Stimulated activated CD4-positive, alpha-beta T cell treated with anti-CD3 and anti-CD28 coated beads, Interleukin-2, amount 100 ng/mL, for 4 hours (primary cell): Measurements from ENCODE around the gene E2F7.

Source experiments
- DNase-seq: peaks from one replicate; pipeline ENCODE4 v3.0.0-alpha.2; 2020; ENCODE audit warnings: low read depth

E2F7 gene

GRCh38 chr12:77064896-77065360 is 441 bp downstream of the E2F7 start:
- DNase-seq: no peak

GRCh38 chr12:77062846-77063461 is 2.4 kb downstream of the E2F7 start:
- DNase-seq: no peak

GRCh38 chr12:77062396-77062795 is 3.0 kb downstream of the E2F7 start:
- no peak for DNase-seq

DNA sequence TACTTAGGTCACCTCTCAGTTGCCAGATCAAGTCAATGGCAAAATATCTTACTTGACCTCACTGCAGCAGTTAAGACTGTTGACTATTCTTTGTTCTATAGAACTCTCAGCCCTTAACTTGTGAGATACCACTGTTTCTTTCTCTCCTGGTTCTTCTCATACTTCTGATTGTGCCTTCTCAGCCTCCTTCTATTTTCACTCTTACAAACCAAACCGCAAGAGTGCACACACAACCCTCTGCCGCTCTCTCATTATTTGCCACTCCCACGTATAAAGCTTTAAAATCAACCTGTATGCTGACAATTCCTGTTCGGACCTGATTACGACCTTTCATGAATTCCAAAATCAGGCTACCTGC is 4.5 kb downstream of the E2F7 start:
- DNase-seq: no peak

- no peak for DNase-seq
Measured at GRCh38 chr12:77060136-77060882, 5.1 kb downstream of the E2F7 start.

GRCh38 chr12:77058740-77059139 is 6.6 kb downstream of the E2F7 start:
- DNase-seq: no peak

DNA sequence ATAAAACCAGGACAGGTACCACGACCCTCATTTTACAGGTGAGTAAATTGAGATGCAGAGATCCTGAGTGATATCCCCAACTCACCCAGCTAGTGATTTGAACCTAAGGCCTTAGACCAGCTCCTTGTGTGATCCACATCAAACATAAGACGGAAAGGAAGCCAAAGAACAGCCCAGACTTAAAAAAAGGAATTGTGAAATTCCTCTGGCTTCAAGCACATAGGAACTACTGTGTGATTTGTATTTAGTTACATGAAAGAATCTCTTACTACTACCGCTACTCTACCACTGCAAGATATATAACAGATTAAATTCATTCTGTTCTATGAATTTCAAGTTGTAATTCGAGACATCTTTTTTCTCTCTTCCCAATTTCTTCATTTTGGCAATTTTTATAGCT is 10.5 kb downstream of the E2F7 start:
- no peak for DNase-seq

DNA sequence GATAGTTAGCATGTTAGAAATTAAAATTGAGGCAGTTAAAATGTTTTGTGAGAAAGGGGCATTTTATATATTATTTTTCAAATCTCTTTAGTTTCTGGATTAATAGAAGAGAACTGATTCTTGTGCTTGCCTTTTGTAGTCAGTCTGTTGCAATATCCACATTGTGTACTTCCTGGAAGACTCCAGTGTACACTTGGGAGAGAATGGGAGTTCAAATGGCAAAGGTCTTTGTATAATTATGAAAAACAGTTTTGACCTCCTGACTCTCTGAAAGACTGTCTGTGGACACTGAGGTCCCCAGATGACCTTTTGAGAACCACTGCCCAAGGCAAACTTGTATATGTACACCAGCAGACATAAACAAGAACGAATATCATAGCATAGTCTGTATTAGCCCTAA is 12.1 kb downstream of the E2F7 start:
- DNase-seq: no peak

- no peak for DNase-seq
Measured at GRCh38 chr12:77049767-77050353, 15.5 kb downstream of the E2F7 start.

DNA sequence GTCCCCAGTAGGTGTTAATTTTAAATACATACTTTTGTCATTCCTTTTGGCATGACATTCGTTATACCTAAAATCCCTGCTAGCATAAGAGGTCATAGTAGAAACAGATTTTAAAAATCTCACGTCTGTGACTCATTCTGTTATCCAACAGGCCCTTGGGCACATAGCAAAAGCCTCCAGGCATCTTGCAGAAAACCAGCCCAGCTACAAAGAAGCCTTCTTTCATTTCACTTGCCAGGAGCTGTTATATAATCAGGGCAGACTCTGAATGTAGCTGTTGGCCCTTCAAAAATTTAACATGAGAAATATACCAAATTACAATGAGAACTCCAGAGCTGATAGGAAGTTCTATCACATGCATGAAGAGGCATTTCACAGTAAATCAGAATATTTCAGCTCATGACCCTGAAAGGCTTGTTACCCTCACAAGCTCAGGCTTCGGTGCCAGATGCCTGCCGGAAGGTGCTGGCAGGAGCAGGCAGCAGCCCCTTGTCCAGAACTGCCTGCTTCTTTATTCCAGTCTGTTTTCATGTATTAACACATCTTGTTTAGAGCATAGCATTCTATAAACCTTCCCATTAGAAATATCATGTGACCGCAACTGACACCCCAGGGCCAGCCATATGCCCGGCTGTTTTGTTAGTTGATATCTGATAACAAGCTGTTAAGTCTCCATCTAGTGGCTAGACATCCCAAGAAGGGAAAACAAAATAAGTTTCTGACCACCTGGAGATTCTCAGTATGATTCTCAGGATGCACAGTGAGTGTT is 17.8 kb downstream of the E2F7 start:
- DNase-seq: no peak

DNA sequence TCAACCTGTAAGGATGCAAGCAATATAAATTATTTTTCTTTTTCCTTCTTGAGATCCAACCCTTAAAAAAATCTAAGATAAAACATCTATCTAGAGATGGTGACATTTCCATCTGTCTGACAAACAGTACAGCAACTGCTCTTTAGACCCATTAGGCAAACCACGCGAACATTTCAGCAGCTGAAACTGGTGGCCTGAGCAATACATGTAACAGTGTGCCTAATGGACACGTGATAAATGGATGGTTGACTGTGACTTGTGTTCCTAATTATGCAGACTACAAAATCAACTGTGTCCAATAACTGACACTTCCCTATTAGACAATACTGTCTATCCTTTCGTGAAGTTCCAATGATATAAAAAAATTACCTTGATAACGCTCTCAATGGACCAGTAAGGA is 18.9 kb downstream of the E2F7 start:
- no peak for DNase-seq

- DNase-seq: no peak
Measured at GRCh38 chr12:77045183-77045582, 20.2 kb downstream of the E2F7 start.

DNA sequence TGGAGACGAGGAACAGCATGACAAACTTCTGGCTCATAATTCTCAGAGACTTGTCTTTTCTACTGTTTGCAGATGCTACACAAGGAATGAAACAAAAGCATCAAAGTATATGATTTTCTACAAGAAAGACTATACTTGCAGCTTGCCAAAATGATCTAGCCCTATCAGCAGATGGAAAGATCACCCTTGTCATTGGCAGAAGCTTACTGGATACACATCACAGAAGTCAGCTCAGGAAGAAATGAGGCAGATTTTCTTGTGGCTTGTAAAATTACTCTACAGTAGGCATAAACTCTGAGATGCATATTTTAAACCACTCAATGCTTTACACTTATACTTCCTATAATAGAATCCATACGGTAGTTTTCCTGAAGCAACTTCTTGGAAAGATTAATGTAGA is 20.6 kb downstream of the E2F7 start:
- DNase-seq: no peak

DNA sequence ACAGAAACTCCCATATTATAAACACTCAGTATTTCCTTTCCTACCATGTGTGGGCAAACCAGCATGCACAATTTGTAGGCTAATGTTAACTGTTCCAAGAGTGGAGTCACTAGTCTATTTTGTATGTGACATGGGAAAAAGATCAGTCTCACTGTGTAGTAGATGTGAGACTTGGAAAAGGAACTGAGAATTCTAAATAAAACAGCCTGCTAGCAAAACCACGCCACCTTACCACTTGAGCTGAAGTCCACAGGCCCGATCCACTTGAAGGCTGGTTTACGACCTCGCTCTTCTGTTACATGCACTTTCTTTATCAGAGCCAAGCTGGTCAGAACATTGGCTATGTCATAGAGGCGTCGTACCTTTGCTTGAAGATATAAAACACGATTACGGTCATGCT is 22.5 kb downstream of the E2F7 start:
- DNase-seq: no peak

DNA sequence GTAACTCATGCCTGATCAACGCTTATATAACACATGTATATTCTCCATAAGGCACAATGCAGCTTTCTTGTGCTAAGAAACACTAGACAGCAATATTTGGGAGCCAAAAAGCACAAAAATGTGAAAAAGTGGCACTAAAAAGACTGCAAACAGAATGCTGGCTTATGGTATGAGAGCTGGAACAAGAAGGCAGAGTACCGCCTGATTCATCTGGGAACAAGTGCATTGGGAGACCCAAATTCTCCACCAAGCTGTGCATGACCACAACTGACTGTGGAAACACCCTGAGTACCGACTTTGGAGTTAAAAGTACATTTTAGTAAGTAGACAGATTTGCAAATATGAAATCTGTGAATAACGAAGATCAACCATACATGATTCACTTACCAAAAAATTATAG is 25.1 kb downstream of the E2F7 start:
- DNase-seq: no peak

DNA sequence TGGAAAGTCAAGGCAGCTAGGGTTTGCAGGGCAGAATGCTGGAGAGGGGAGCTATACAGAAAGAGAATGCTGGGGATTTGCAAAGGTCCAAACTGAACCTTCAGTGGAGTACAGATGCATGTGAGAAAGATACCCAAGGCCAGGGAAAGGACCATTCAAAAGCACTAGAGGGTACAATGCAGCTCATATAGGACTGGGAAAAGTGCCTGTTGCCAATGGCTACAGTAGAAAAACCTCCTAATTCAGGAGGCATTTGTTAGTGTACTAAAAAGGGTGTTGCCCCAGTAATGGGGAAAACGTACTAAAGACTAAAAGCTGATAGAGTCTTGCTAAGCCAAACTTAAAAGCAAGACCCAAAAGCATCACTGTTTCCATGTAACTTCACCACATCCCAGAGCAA is 30.1 kb downstream of the E2F7 start:
- no peak for DNase-seq

- DNase-seq: no peak
Measured at GRCh38 chr12:77033658-77034536, 31.5 kb downstream of the E2F7 start.

DNA sequence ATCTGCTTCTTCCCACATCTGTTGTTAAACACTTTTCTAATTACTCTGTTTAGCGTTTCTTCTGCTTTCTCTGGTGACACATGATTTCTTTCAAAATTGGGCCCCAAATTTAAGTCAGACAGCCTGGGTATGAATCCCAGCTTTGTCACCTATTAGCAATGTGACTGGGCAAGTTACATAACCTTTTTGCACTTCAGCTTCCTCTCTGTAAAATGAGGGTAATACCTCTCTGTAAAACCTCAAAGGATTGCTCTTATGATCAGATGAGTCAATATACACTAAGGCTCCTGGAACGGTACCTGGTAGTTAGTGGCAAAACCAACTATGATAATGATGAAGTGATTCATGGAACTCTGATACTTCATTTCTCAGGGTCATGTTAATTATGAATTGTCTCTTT is 33.0 kb downstream of the E2F7 start:
- DNase-seq: no peak

DNA sequence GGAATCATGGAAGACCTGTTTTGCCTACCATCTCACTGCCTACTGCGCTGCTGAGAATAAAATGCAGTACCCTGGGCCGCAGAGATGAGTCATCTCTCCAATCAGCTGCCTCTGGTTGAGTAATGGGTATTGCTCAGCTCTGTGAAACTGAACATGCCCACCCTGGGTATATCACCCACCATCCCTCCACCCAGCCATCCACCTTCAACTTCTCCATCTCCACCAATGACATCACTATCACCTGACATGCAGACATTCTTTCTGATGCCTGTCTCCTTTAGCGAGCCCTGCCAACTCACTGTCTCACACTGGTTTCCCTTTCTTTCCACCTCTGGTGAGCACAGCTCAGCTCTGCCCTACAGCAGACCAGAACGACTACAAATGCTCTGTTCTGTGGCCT is 33.6 kb downstream of the E2F7 start:
- DNase-seq: no peak

DNA sequence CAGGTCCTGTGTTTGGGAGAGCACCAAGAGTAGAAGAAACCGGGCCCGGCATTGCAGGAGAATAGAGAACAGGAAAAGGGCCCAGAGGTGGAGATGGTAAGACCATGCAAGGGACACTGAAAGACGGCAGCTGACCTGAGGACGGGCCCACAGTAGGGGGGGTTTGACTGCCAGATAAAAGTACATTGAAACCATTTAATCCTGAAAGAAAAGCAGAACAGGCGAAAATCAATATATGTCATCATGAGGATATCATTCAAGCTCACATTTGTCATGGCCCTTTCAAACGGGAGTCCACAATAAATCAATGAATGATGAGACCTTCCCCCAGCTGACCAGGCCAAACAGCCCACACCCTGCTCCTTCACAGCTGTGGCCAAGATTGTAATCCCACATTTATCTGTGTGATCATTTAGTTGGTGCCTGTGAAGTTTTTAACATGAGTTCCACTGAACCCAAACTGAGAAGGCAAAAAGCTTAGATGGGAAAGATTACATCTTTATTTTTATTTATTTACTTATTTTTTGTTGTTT is 39.5 kb downstream of the E2F7 start:
- DNase-seq: no peak

DNA sequence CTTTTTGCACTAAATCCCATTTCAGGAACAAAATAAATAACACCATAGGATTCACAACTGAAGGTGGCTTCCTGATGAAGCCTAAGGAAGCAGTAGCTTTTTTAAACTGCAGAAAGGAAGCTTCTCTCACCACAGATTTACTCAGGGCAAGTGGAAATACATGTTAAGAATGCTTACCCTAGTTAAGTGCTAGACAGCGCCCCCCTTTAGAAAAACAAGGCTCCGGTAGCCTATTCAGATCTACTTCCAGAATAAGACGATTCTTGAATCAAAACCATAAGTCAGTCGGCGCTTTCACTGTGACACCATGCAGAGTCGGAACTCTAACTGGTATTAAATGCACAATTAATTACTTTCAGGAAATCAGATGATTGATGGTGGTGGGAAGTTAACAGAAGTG is 41.9 kb downstream of the E2F7 start:
- no peak for DNase-seq

- DNase-seq: no peak
Measured at GRCh38 chr12:77019920-77020319, 45.4 kb downstream of the E2F7 start.
